HG03521 (cell line): Measurements from ENCODE around the gene ENG.
A peak's percentile ranks its signal among the peaks of the same experiment; 100 is the strongest.

Experiments used
- ATAC-seq: cut with Tn5 transposase; IDR thresholded peaks from one replicate; pipeline ENCODE4 v1.9.1; 2021; ENCODE audit warnings: mild to moderate bottlenecking, moderate library complexity; ENCODE audit not compliant: unreplicated experiment

The ENG gene

DNA sequence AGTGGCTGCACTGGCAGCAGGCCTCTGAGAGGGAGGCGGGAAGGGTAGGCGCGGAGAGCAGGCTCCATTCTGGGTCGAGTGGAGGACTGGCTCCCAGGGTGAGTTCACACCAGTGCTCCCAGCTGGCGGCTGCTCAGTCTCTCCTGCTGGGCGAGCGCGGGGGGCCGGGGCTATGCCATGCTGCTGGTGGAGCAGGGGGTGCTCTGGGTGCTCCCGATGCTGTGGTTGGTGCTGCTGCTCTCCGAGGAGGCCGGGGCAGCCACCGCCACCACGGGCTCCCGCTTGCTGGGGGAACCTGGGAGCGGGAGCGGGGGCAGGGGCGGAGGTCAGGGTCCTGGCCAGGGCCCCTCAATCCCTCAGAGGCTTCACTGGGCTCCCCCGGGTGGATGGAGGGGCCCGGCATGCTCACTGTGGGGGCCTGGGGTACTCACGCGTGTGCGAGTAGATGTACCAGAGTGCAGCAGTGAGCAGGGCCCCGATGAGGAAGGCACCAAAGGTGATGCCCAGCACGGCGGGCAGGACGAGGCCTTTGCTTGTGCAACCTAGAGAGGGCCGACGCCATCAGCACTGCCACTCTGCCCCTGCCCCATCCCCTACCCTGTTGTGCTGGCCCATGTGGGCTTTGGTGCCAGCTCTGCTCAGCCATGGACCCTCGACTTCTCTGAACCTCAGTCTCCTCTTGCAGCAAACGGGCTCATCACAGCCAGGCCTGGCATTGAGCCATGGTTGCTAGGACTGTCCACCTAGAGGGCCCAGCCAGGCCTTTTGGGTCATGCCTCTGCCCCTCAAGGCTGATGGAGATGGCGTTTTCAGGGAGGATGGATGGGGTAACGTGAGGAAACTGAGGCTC lies 38.7 kb downstream of the ENG start:
- ATAC-seq, result no peak

DNA sequence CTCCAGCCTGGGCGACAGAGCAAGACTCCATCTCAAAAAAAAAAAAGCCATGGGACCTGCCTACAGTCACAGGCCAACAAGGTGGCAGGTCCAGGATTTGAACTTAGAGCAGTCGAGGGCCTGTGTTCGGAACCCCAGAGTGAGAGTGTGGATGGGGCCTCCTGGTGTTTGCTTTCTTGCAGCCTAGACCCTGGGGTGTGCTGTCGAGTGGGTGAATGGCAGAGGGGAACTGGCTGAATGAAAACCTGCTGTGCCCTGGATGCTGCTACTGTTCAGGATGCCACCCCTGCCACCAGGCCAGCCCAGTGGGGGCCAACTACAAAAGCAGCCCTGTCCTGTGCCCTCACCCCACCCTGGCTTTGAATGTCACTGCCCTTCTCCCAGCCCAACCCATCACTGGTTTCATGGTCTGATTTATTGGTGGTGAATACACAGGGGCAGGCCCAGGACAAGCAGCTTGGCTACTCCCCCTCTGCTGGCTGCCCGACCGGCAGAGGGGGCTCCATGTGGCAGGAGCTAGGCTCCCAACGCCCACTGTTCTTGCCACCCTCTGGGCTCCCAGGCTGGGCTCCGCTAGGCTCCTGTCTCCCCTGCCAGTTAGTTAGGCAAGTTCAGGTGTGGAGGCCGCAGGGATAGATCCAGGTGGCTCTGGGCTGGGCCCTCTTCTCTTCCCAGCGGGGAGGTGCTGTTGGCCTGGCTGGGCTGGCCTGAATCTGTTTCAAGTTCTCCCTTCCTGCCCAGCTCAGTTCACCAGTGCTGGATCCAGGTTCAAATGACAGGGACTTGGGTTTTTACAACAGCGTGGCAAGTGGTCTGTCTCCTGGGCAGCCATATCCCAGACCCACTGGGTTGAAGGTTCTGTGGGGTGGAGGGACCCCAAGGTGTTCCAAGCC lies 39.6 kb downstream of the ENG start:
- no peak for ATAC-seq

DNA sequence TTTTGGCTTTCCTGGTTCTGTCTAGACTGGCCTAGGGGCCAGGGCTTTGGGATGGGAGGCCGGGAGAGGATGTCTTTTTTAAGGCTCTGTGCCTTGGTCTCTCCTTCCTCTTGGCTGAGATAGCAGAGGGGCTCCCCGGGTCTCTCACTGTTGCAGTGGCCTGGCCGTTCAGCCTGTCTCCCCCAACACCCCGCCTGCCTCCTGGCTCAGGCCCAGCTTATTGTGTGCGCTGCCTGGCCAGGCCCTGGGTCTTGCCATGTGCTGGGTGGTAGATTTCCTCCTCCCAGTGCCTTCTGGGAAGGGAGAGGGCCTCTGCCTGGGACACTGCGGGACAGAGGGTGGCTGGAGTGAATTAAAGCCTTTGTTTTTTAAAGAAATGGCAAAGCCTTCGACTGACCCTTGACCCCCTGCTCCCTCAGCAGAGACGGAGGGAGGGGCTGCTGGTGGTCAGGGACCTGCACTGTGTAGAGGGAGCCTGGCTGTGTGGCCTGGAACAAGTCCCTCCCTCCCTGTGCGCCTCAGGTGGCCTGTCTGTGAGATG lies 40.7 kb downstream of the ENG start:
- no peak for ATAC-seq

DNA sequence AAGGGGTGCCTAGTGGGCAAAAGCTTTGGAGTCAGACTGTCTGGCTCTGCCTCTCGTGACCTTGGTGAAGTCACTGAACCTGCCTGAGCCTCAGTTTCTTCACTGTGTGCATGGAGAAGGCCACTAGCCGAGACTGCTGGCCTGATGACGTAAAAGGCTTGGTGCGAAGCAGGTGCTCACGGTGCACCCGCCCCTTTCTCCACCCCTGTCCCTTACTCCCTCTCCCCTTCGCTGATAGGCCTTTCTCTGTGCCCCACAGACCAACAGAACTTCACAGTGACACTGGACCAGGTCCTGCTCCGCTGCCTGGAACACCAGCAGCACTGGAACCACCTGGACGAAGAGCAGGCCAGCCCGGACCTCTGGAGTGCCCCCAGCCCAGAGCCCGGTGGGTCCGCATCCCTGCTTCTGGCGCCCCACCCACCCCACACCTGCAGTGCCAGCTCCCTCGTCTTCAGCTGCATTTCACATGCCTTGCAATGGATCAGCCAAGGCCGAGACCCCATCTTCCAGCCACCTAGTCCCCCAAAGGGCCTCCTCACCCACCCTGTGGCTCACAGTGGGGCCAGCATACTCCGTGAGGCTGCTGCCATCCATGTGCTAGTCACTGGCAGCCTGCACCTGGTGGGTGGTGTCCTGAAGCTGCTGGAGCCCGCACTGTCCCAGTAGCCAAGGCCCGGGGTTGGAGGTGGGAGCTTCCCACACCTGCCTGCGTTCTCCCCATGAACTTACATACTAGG lies 41.4 kb downstream of the ENG start:
- ATAC-seq, result no peak

DNA sequence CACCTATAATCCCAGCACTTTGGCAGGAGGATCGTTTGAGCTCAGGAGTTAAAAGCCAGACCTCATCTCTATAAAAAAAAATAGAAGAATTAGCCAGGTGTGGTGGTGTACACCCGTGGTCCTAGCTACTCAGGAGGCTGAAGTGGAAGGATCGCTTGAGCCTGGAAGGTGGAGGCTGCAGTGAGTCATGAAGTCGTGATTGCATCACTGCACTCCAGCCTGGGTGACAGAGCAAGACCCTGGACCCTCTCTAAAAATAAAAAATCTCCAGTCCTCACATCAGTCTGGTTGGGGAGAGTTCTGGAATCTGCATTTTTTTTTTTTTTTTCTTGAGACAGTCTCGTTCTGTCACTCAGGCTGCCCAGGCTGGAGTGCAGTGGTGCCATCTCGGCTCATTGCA lies 42.4 kb downstream of the ENG start:
- ATAC-seq, result no peak

DNA sequence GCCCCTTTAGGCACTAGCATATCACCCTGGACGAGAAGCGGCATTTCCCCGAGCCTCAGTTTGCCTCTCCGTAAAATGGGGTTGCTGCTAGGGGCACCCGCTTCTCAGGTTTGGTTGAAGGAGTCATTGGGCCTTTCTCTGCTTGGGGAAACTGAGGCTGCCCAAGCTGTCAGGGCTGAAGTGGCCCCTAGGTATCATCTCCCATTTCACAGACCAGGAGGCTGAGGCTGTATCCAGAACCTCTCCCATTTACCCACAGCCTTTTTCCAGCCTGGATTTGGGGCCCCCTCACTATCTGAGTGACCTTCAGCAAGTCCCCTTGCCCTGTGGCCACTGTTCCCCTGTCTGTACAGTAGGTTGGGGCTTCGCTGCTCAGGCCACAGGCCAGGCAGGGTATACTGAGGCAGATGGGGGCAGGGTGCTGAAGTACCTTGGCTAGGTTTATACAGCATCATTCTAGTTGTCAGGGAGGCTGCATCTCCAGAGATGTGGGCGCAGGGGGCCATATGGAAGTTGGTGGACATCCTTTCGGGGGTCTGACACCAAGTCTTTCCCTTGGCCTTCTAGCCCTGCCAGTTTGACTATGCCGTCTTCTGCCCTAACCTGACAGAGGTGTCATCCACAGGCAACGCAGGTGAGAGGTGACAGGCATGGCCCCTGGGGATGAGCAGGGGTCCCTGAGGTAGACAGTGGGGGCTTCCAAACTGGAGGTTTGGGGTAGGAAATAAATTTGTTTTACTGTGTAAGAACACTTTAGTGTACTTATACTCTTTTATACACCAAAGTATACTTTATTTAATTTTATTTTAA lies 43.9 kb downstream of the ENG start:
- ATAC-seq, result no peak

DNA sequence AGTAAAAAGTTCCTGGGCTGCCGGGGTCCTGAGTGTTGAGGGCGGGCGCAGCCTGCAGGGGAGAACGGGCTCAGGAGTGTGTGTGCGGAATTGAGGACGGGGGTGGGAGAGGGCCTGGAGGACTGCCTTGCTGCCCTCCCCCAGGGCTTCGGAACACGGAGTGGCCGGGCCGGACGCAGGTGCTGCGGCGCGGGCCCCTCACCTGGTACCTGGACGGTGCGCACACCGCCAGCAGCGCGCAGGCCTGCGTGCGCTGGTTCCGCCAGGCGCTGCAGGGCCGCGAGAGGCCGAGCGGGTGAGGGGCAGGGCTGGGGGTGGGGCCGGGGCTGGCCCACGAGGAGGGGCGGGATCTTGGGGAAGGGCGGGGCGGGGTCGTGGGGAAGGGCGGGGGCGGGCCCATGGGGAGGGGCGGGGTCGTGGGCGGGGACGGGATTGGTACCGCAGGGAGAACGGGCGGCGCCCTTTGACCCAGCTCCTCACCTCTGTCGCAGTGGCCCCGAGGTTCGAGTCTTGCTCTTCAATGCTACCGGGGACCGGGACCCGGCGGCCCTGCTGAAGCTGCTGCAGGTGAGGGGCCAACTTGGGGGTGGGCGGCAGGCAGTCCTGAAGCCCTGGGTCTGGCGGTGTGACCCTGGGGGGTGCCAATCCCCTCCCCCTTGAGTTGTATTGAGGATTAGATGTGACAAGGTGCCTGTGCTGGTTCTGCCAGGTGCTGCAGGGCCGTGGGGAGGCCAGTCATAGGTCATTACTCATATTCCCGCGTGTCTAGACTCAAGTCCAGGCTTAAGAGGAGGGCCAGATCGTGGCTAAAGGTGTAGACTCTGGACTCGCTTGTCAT lies 44.7 kb downstream of the ENG start:
- ATAC-seq, result no peak

DNA sequence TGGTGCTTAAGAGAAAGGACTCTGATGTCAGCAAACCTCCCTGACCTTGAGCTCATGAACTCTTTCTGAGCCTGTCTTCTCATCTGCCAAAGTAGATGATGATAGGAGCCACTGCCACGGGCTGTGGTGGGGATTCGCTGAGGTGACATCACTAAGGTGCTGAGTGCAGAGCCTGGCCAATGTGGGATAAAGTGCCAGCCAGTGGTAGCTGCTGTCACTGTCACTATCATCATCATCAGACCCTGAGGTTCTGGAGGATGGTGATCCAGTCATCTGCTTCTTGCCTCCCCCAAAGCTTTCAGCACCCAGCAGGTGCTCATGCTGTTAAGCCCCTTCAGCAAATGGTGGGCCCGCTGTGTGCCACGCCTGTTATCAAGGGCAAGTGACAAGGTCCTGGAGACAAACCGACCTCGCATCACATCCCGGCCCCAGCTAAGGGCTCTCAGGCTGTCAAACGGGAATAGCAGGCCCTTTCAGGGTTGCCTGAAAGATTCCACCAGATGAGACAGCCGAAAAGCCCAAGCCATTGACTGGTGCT lies 45.4 kb downstream of the ENG start:
- ATAC-seq, result no peak

DNA sequence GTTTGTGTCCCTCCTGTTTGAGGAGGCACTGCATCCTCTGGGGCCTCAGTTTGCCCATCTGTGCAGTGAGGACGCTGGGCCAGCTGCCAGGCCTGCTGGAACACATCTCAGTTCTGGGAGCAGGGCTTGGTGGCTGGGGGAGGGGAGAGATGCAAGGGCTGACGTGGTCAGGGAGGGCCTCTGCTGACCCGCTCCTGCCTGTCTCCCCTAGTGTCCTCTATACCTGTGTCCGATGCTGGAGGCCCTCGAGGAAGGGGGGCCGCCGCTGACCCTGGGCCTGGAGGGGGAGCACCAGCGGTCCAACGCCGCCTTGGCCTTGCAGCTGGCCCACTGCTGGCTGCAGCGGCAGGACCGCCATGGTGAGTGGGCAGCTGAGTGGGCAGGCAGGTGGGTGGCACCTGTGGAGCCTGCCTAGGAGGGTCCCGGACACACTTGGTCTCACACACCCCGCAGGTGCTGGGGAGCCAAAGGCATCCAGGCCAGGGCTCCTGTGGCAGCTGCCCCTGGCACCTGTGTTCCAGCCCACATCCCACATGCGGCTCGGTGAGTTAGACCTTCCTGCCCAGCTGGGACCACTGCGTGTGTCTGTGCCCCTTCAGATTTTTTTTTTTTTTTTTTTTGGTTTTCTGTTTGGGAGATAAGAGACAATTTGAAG lies 46.0 kb downstream of the ENG start:
- ATAC-seq, result no peak

DNA sequence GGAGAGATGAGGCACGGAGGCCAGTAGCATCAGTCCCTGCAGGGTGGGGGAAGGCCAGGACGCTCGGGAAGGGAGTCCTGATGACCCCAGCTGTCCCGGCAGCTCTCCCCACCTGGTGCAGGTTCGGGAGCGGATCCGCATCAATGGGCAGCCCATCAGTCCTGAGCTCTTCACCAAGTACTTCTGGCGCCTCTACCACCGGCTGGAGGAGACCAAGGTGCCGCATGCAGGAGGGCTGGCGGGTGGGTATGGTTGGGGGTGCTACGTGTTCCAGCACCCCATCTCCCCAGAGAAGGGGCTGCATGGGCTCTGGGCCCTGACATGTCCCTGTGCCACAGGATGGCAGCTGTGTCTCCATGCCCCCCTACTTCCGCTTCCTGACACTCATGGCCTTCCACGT lies 47.6 kb downstream of the ENG start:
- ATAC-seq, result no peak

DNA sequence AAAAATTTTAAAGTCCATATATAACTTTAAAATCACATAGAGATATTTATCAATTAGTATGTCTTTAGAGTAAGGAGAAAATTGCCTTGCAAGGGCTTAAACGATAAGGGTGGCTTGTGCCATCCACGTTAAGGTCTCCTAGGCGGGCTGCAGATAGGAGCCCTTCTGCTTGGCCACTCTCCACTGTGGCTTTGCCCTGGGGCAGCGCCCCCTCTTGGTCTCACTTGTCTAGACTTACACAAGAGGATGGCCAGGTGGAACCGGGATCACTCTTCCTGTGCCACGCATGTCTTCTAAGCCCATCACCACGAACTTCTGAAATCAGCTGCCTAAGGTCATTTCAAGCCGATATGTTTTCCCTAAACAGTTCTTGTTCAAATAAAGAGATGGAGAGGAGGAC lies 48.8 kb downstream of the ENG start:
- no peak for ATAC-seq

DNA sequence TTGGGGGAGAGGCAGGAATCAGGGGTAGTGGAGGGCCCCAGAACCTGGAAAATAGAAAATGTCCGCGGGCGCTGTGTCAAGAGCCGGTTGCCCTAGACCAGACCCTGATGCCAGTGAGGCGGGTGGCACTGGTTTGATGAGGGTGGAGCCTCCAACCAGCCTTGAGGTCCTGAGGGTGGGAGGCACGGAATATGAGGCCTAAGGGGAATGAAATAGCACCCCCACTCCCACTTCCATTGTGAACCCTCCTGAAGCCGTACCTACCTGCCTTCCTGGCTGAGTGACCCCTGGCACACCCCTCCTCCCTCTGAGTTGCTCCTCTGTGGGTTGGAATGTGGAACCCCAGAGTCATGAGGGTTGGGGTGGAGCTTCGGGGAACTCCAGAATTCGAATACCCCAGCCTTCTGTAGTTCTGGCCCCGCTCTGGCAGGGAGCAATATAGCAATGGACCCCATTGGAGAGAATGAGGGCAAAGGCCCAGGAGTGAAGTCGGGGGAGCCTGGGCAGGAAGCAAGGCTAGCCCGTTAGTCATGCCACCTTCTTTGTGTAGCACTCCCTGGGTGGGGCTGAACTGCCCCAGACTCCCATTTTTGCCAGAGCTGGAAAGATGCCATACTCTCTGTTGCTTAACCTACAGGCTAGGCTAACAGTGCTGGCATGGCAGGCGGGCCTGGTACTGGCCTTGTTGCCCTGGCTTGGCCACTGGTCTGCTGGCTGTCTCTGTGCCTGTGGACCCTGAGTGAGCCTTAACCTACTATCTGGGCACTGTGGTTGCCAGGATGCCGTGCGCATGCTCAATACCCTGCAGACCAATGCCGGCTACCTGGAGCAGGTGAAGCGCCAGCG lies 50.7 kb downstream of the ENG start:
- no peak for ATAC-seq

DNA sequence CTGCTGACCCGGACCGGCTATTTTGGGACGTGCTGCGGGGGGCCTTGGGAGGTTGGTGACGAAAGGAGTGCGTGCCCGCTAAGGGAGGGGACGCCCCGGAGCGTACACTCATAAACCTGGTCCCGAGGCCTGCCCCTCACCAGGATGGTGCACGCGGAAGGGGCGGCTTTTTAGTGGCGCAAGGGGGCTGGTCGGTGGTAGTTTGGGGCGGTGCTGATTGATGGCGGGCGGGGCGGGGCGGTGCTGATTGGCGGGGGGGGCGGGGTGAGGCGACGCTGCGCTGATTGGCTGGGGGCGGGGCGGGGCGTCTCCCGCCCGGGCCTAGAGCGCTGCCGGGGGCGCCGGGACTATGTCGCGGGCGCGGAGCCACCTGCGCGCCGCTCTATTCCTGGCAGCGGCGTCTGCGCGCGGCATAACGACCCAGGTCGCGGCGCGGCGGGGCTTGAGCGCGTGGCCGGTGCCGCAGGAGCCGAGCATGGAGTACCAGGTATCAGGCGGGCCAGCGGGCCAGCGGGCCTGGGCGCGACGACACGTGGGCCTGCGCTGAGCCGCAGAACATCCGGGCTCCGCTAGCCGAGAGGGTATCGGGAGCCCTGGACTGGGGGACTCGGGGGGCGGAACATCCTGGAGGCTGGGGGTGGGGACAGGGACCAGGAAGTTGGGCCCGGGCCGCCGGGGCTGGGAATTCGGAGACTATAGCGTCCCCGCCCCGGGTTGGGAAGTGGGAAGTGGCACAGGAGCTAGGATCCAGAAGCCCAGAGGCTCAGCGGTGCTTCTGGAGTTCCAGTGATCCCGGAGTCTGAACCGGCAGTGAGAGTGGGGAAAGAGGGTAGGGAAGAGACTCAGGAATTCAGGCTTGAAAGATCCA lies 51.6 kb downstream of the ENG start, which contains the start of gene FPGS:
FPGS (plus strand) TSS at position 307 of the 868 bp plus-strand sequence; CDS start at position 350, 43 bp downstream.
- peak; percentile 75 for ATAC-seq

DNA sequence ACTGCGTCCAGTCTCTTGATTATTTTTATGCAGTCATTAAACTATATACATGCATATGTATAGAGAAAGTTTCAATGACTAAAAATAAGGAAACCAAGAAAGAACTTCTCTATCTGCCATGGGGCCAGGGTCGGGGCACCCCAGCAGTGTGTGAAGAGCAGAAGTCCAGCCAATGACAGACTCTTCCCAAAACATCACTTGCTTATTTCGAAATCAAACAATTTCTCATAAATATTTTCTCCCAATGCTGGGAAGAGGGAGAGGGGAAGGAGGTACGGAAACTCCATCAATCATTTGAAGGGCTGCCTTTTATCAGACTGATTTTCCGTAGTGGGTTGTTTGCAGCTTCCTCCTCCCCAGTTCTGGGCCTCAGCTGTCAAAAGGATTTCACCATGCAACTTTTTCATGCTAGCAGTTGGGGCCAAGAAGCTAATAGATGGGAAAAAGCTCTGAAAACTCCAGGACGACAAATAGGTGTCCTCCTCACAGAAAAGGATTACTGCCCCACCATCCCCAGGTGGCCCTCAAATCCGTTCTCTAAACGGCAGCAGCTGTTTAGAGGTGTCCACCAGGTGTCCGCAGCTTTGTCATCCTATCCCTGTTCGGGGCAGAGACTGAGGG lies 52.4 kb downstream of the ENG start:
- ATAC-seq, result no peak

DNA sequence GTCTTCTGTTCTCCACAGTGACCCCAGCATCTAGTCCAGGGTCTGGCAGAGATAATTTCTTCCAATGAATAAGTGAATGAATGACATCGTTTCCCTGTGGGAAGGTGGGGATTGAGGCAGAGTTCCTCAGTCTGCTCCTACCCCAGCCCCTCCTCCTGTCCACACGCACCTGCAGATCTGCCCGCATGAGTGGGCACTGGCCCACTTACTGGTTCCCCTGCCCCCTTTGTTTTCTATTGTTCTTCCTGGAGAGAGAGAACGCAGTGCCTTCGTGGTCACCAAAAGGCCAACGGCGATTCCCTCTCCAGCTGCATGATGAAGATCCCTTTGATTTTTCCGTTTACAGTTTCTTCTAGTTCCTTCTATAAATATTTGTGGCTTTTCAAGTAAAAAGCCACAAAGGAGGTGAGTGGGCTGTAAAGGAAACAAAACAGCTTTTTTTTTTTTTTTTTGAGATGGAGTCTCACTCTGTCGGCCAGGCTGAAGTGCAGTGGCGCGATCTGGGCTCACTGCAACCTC lies 57.5 kb downstream of the ENG start:
- no peak for ATAC-seq
